IMR-90 (cell line): ENCODE data around the gene SLC39A8. TPM values are rescaled to one million over a fixed set of nuclear protein-coding genes. Genes with fewer than 3 reads are reported as not detected.

Experiments used
- ATAC-seq: fragments of 200-7000 bp; cut with Tn5 transposase; 2 replicates; pipeline ENCODE4 v1.9.1; 2020; ENCODE audit warnings: low read depth, mild to moderate bottlenecking, moderate library complexity
- BruUV-seq: library from RNA; stranded (reverse); fragments of 400-500 nt; replicated peaks from 2 replicates; lab custom pipeline; 2021; lab: Mats Ljungman, UMichigan
- CTCF ChIA-PET: fragments of 300-600 bp; formaldehyde crosslinking; extraction: SDS; loops from one replicate; lab custom pipeline; 2021; ENCODE audit warnings: antibody characterized with exemption; lab: Yijun Ruan, JAX
- POLR2A ChIA-PET: fragments of 300-600 bp; sonication (Branson Sonifier 250); formaldehyde crosslinking; loops from one replicate; lab custom pipeline; 2022; ENCODE audit warnings: antibody characterized with exemption; ENCODE audit not compliant: unreplicated experiment; lab: Charles Lee
- DNase-seq: peaks from one replicate; pipeline ENCODE4 v3.0.0; 2013
- H2AFZ ChIP-seq: replicated peaks from 2 replicates; pipeline ENCODE3; 2013; ENCODE audit warnings: low read length, mild to moderate bottlenecking; ENCODE audit not compliant: poor library complexity
- H2AK5ac ChIP-seq: 2 replicates; pipeline ENCODE4 v1.6.1; 2013; ENCODE audit warnings: low read depth, low read length, inconsistent platforms
- H2AK9ac ChIP-seq: replicated peaks from 2 replicates; pipeline ENCODE3; 2013; ENCODE audit warnings: mild to moderate bottlenecking, low read depth, low read length, moderate library complexity; ENCODE audit not compliant: poor library complexity
- H2BK120ac ChIP-seq: 2 replicates; pipeline ENCODE4 v1.6.1; 2013; ENCODE audit warnings: low read depth, low read length, inconsistent platforms
- H2BK15ac ChIP-seq: 3 replicates; pipeline ENCODE4 v1.6.1; 2013; ENCODE audit warnings: low read depth, low read length, inconsistent platforms
- H2BK20ac ChIP-seq: 2 replicates; pipeline ENCODE4 v1.6.1; 2013; ENCODE audit warnings: low read depth, mild to moderate bottlenecking, inconsistent platforms, low read length, moderate library complexity
- H2BK5ac ChIP-seq: 2 replicates; pipeline ENCODE4 v1.6.1; 2013; ENCODE audit warnings: mild to moderate bottlenecking, low read depth, low read length, inconsistent platforms; ENCODE audit not compliant: poor library complexity, severe bottlenecking
- H3K14ac ChIP-seq: replicated peaks from 2 replicates; pipeline ENCODE4 v1.6.1; 2013; ENCODE audit warnings: low read depth, low read length, inconsistent platforms
- H3K18ac ChIP-seq: 2 replicates; pipeline ENCODE4 v1.6.1; 2013; ENCODE audit warnings: low read depth, low read length, control low read depth
- H3K23ac ChIP-seq: 2 replicates; pipeline ENCODE4 v1.6.1; 2013; ENCODE audit warnings: low read depth, low read length, inconsistent platforms
- H3K27ac ChIP-seq: 2 replicates; pipeline ENCODE4 v1.5.1; 2013; ENCODE audit warnings: mild to moderate bottlenecking, control low read depth, low read length; ENCODE audit not compliant: insufficient read depth
- H3K27me3 ChIP-seq: 2 replicates; pipeline ENCODE4 v1.6.1; 2013; ENCODE audit warnings: low read length; ENCODE audit not compliant: control insufficient read depth, insufficient read depth
- H3K36me3 ChIP-seq: 2 replicates; pipeline ENCODE4 v1.6.1; 2013; ENCODE audit warnings: low read length, mixed read lengths; ENCODE audit not compliant: control insufficient read depth, insufficient read depth
- H3K4ac ChIP-seq: 2 replicates; pipeline ENCODE4 v1.6.1; 2013; ENCODE audit warnings: low read depth, low read length, inconsistent platforms
- H3K4me1 ChIP-seq: 2 replicates; pipeline ENCODE4 v1.6.1; 2013; ENCODE audit warnings: low read length, mixed read lengths; ENCODE audit not compliant: control insufficient read depth, insufficient read depth
- H3K4me2 ChIP-seq: 2 replicates; pipeline ENCODE4 v1.6.1; 2013; ENCODE audit warnings: low read depth, mild to moderate bottlenecking, control low read depth, low read length, moderate library complexity
- H3K4me3 ChIP-seq: 2 replicates; pipeline ENCODE4 v1.5.1; 2013; ENCODE audit warnings: low read depth, mild to moderate bottlenecking, control low read depth, low read length, moderate library complexity; ENCODE audit not compliant: insufficient read depth
- H3K56ac ChIP-seq: 2 replicates; pipeline ENCODE4 v1.6.1; 2013; ENCODE audit warnings: low read length, inconsistent platforms; ENCODE audit not compliant: insufficient read depth; ENCODE audit errors: extremely low read depth
- H3K79me1 ChIP-seq, 2 experiments: 2 replicates each; pipeline ENCODE4 v1.6.1; 2013; ENCODE audit warnings: low read length in 2 of 2, inconsistent platforms in 1 of 2, low read depth in 1 of 2
- H3K9ac ChIP-seq: 2 replicates; pipeline ENCODE4 v1.6.1; 2013; ENCODE audit warnings: low read depth, low read length, control low read depth
- H3K9me1 ChIP-seq: 2 replicates; pipeline ENCODE4 v1.6.1; 2013; ENCODE audit warnings: low read length, inconsistent platforms; ENCODE audit not compliant: insufficient read depth
- H3K9me3 ChIP-seq: 2 replicates; pipeline ENCODE4 v1.6.1; 2013; ENCODE audit warnings: low read length; ENCODE audit not compliant: control insufficient read depth, insufficient read depth
- H4K20me1 ChIP-seq: 2 replicates; pipeline ENCODE4 v1.6.1; 2013; ENCODE audit warnings: low read length, inconsistent platforms; ENCODE audit not compliant: insufficient read depth
- H4K5ac ChIP-seq: 2 replicates; pipeline ENCODE4 v1.6.1; 2013; ENCODE audit warnings: mild to moderate bottlenecking, low read depth, low read length, control low read depth
- H4K8ac ChIP-seq, 2 experiments: 2 replicates each; pipeline ENCODE4 v1.6.1; 2013; ENCODE audit warnings: low read depth in 2 of 2, low read length in 2 of 2, control low read depth in 1 of 2, inconsistent platforms in 1 of 2
- H4K91ac ChIP-seq: 2 replicates; pipeline ENCODE4 v1.6.1; 2013; ENCODE audit warnings: low read depth, low read length, inconsistent platforms; ENCODE audit not compliant: insufficient read depth
- BHLHE40 ChIP-seq: fragments of 150-350 bp; IDR thresholded peaks from 2 replicates; pipeline ENCODE4 v1.6.1; 2016; ENCODE audit warnings: mild to moderate bottlenecking, low read depth, low read length
- CEBPB ChIP-seq: IDR thresholded peaks from 2 replicates; pipeline ENCODE4 v1.6.1; 2012; ENCODE audit warnings: low read depth, low read length, improper control_type of control experiment
- CHD1 ChIP-seq: IDR thresholded peaks from 2 replicates; pipeline ENCODE4 v1.6.1; 2012; ENCODE audit warnings: low read depth, low read length, improper control_type of control experiment
- FOS ChIP-seq: fragments of 150-350 bp; IDR thresholded peaks from 2 replicates; pipeline ENCODE4 v1.6.1; 2016; ENCODE audit warnings: low read depth, low read length
- MAFK ChIP-seq: IDR thresholded peaks from 2 replicates; pipeline ENCODE4 v1.6.1; 2012; ENCODE audit warnings: low read depth, low read length, improper control_type of control experiment
- MXI1 ChIP-seq: IDR thresholded peaks from 2 replicates; pipeline ENCODE4 v1.6.1; 2012; ENCODE audit warnings: low read depth, mild to moderate bottlenecking, low read length, moderate library complexity, borderline replicate concordance
- NFE2L2 ChIP-seq: fragments of 150-350 bp; IDR thresholded peaks from 2 replicates; pipeline ENCODE4 v1.6.1; 2016; ENCODE audit warnings: low read depth, mild to moderate bottlenecking, low read length
- POLR2A ChIP-seq: IDR thresholded peaks from 2 replicates; pipeline ENCODE4 v1.6.1; 2012; ENCODE audit warnings: mild to moderate bottlenecking, low read depth, low read length
- RAD21 ChIP-seq: IDR thresholded peaks from 2 replicates; pipeline ENCODE4 v1.6.1; 2012; ENCODE audit warnings: low read length, improper control_type of control experiment
- RCOR1 ChIP-seq: IDR thresholded peaks from 2 replicates; pipeline ENCODE4 v1.6.1; 2012; ENCODE audit warnings: mild to moderate bottlenecking, low read length, improper control_type of control experiment; ENCODE audit not compliant: insufficient replicate concordance
- RFX5 ChIP-seq: IDR thresholded peaks from 2 replicates; pipeline ENCODE4 v1.8.0; 2012; ENCODE audit warnings: low read depth, mild to moderate bottlenecking, low read length, moderate library complexity
- SMC3 ChIP-seq: fragments of 150-350 bp; IDR thresholded peaks from 2 replicates; pipeline ENCODE4 v1.6.1; 2016; ENCODE audit warnings: low read depth, mild to moderate bottlenecking, antibody characterized with exemption, low read length, moderate library complexity
- WGBS, 2 experiments: methylation state at CpG; one replicate each; pipeline versions ENCODE4 v1.1.5 to v1.1.7; 2013; ENCODE audit warnings: missing lambda C conversion rate in 2 of 2; ENCODE audit not compliant: insufficient read length in 1 of 2; ENCODE audit errors: extremely low coverage in 2 of 2; 5-methylcytosine and 5-hydroxymethylcytosine counted together
- dilution Hi-C: fragments of 300-500 bp; cut with HindIII; formaldehyde crosslinking; loops from one replicate; pipeline ENCODE4 v1.14.3; 2018; ENCODE audit warnings: low sequenced_read_pairs; ENCODE audit not compliant: unreplicated experiment
- in situ Hi-C: fragments of 300-500 bp; cut with MboI; formaldehyde crosslinking; loops from 3 replicates; pipeline ENCODE4 v1.14.3; 2019; ENCODE audit warnings: low sequenced_read_pairs, inconsistent platforms, mixed read lengths
- intact Hi-C: fragments of 100-400 bp; cut with micrococcal nuclease; formaldehyde crosslinking; loops from 2 replicates; pipeline ENCODE4 v1.10.0; 2022
- polyA plus RNA-seq, 3 experiments: library from polyadenylated mRNA; depleted of rRNA; stranded (reverse); fragments of >200 nt; gene quantifications; 2 replicates each; pipeline ENCODE4 v1.2.3, GENCODE V29; 2012; ENCODE audit warnings: low replicate concordance in 1 of 3
- total RNA-seq: library from RNA; depleted of rRNA; stranded (reverse); fragments of >200 nt; gene quantifications from 2 replicates; pipeline ENCODE4 v1.2.3, GENCODE V29; 2012
- TF ChIP-seq, protein P1 (sequence below): fragments of 150-350 bp; IDR thresholded peaks from 2 replicates; pipeline ENCODE4 v1.6.1; 2017; ENCODE audit warnings: mild to moderate bottlenecking, antibody characterized with exemption, low read length, low read depth
- TF ChIP-seq, protein P2 (sequence below): conservative IDR thresholded peaks from 2 replicates; pipeline ENCODE4 v1.5.1; 2012; ENCODE audit warnings: mild to moderate bottlenecking, low read depth, low read length, improper control_type of control experiment
- TF ChIP-seq, protein P3 (sequence below): fragments of 150-350 bp; IDR thresholded peaks from 2 replicates; pipeline ENCODE4 v1.6.1; 2016; ENCODE audit warnings: low read depth, mild to moderate bottlenecking, low read length, moderate library complexity, borderline replicate concordance

Gene SLC39A8
- total and polyA plus RNA-seq, 2 of the 4 experiments (the other 2 are of a cell fraction): 0.05 to 0.18 TPM

DNA sequence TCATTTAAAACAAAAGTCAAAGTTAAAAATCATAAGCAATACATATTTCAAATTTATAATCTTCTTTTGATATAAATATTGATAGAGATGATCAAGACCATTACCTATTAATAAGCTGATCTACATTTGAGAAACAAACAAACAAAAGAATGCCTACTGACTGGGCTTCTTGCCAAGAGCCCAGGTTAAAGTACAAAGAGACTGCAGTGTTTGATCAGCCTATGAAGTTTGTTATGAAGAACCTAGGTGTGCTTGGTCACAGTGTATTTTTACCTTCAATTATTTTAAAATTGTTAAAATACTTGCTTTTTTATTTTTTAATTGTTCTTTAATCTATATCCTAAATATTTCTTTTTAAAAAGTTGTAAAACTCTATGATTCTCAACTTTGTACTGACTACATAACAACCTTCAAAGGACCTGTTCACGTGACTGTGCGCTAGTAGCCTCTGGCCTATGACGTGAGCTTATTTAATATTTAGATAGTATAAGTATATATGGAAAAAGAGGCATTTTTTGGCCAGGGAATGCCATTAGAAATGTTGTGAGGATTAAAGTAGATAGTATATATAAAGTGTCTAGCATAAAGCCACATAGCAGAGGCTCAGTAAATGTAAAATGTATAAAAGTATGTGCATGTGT lies 11.4 kb upstream of the SLC39A8 start:
- TF ChIP-seq, protein P1, sequence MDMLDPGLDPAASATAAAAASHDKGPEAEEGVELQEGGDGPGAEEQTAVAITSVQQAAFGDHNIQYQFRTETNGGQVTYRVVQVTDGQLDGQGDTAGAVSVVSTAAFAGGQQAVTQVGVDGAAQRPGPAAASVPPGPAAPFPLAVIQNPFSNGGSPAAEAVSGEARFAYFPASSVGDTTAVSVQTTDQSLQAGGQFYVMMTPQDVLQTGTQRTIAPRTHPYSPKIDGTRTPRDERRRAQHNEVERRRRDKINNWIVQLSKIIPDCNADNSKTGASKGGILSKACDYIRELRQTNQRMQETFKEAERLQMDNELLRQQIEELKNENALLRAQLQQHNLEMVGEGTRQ: no peak
- TF ChIP-seq, protein P2, sequence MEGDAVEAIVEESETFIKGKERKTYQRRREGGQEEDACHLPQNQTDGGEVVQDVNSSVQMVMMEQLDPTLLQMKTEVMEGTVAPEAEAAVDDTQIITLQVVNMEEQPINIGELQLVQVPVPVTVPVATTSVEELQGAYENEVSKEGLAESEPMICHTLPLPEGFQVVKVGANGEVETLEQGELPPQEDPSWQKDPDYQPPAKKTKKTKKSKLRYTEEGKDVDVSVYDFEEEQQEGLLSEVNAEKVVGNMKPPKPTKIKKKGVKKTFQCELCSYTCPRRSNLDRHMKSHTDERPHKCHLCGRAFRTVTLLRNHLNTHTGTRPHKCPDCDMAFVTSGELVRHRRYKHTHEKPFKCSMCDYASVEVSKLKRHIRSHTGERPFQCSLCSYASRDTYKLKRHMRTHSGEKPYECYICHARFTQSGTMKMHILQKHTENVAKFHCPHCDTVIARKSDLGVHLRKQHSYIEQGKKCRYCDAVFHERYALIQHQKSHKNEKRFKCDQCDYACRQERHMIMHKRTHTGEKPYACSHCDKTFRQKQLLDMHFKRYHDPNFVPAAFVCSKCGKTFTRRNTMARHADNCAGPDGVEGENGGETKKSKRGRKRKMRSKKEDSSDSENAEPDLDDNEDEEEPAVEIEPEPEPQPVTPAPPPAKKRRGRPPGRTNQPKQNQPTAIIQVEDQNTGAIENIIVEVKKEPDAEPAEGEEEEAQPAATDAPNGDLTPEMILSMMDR: no peak
- no peak for TF ChIP-seq MAFK
- TF ChIP-seq SMC3: no peak
- no peak for TF ChIP-seq RCOR1
- TF ChIP-seq CEBPB: no peak
- TF ChIP-seq, protein P3, sequence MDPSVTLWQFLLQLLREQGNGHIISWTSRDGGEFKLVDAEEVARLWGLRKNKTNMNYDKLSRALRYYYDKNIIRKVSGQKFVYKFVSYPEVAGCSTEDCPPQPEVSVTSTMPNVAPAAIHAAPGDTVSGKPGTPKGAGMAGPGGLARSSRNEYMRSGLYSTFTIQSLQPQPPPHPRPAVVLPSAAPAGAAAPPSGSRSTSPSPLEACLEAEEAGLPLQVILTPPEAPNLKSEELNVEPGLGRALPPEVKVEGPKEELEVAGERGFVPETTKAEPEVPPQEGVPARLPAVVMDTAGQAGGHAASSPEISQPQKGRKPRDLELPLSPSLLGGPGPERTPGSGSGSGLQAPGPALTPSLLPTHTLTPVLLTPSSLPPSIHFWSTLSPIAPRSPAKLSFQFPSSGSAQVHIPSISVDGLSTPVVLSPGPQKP: no peak
- no peak for TF ChIP-seq FOS
- no peak for TF ChIP-seq MXI1
- TF ChIP-seq RFX5: no peak
- no peak for TF ChIP-seq POLR2A
- no peak for TF ChIP-seq BHLHE40
- no peak for TF ChIP-seq RAD21
- no peak for TF ChIP-seq NFE2L2
- no peak for TF ChIP-seq CHD1
- Histone ChIP-seq H3K36me3 (no peaks in the 10 kb centered on the region), H3K23ac (no peak overlapping the region), H3K4me3 (no peak overlapping the region), H4K5ac (no peak overlapping the region), H3K9me1 (no peaks in the 10 kb centered on the region), H4K91ac (no peak overlapping the region), H3K18ac (no peak overlapping the region), H3K56ac (no peak overlapping the region), H2AK5ac (no peak overlapping the region), H3K79me1 (no peaks in the 10 kb centered on the region), H3K4me2 (no peak overlapping the region), H4K20me1 (no peaks in the 10 kb centered on the region), H3K27ac (no peak overlapping the region), H3K14ac (no peak overlapping the region), H2BK15ac (no peak overlapping the region), H3K9me3 (no peaks in the 10 kb centered on the region), H3K27me3 (0 out of 2 replicates have a peak, but pooled peaks cover 1% of the 10 kb centered on the region), H2AFZ (no peak overlapping the region), H2BK120ac (no peak overlapping the region), H2BK20ac (no peak overlapping the region), H4K8ac (no peak overlapping the region), H3K4me1 (no peaks in the 10 kb centered on the region), H3K9ac (no peak overlapping the region), H3K4ac (no peak overlapping the region), H2AK9ac (no peak overlapping the region), H2BK5ac (no peak overlapping the region)
- ATAC-seq (no peak), DNase-seq (no peak)
- dilution Hi-C loops (no loop called here), intact Hi-C loops (no loop called here), in situ Hi-C loops (no loop called here)
- POLR2A ChIA-PET: no interaction called here
- no TSS peak for BruUV-seq
- CTCF ChIA-PET: no interaction called here
- WGBS, 2 experiments: no CpG with 5 or more reads among the region's 3 CpGs
